GM19397 (cell line): ENCODE data around the gene GRIP1.

Experiments used
- ATAC-seq: cut with Tn5 transposase; IDR thresholded peaks from one replicate; pipeline ENCODE4 v1.9.1; 2021; ENCODE audit warnings: mild to moderate bottlenecking, moderate library complexity; ENCODE audit not compliant: unreplicated experiment

GRIP1 gene

DNA sequence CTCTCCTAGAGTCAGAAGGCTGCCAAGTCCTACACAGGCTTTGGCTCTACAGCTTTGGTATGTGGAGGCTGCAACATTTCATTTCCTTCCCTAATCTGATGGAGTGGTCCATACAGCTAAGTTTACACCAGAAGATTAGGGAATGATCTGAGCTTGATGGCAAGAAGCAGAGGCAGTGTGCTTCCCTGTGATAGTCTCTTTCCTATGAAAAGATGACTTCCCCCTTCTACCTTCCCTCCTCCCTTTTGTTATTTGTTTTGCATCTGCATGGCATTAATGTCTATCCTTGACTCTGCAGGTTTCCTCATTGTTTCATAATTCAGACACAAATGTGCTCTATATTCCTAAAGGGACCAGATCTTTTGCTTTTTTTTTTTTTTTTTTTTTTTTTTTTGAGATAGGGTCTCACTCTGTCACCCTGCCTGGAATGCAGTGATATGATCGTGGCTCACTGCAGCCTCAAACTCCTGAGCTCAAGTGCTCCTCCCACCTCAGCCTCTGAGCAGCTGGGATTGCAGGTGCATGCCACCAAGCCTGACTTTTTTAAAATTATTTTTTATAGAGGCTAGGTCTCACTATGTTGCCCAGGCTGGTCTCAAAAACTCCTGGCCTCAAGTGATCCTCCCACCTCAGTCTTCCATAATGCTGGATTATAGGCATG, 76.3 kb downstream of the GRIP1 start:
- no peak for ATAC-seq

DNA sequence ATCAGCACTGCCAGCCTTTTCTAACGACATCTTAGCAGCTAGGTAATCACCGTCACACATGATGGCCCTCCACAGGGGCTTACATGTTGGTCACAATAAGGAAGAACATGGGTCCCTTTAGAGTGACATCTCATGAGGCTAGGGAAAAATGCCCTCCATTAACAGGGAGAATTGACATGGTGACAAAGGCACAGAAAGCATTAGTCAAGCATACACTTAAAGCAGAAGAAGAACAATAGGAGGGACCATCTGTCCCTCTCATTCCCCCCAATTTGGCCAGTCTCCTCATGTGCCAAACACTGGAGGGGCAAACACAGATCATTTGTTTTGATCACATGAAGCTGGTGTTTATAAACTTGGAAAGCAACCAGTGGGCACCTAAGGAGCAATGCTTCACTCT, 78.0 kb downstream of the GRIP1 start:
- no peak for ATAC-seq

DNA sequence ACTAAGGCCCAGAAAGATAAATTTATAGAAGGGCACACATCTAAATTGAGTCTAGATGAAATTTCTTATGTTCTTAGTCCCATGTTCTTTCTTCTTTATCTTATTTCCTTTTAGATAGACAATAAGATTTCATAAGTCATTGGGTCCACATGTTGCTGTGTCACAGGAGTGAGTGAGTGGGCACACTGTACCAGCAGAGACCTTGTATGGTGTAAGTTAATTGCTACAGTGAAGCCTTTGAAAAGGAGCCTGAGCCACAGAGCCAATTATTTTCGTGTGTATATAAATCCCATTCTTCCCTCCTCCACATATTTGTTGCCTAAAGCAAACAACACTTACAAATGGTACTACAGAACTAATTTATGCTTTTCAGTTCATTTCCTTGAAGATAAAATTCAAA, 79.1 kb downstream of the GRIP1 start:
- ATAC-seq = no peak

DNA sequence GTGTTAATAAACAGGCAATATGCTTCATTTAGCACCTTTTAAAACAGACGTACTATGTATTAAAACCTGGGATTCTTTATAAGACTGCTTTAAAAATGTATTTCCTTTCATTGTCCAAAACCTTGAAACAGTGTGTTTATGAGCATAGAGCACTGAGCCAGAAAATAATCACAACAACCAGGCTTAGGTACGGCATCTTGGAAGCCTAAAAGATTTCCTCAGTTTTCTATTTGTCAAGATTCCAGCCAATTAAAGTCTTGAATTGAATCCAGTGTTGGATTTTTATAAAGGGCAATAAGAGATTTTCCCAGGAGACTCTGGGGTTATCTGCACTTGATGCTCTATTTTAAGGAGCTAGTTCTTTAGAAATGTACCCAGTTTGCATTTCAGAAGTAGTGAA, 80.3 kb downstream of the GRIP1 start:
- no peak for ATAC-seq

DNA sequence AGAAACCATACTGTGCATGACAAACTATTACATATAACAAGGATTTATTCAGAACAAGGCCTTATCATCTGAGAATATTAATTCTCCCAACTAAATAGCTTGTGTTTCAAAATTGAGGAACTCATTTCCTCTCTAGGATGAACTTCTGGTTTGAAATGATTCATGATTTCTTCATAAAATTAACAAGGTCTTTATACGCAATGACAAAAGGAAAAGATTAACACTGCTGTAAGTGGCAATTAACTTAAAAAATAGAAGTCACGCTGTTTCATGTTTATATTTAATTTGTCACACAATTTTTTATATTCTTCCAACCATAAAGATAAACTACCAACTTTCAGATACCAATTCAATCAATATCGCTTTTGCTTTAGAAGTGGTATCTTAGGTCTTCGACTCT, 80.8 kb downstream of the GRIP1 start:
- ATAC-seq = no peak

DNA sequence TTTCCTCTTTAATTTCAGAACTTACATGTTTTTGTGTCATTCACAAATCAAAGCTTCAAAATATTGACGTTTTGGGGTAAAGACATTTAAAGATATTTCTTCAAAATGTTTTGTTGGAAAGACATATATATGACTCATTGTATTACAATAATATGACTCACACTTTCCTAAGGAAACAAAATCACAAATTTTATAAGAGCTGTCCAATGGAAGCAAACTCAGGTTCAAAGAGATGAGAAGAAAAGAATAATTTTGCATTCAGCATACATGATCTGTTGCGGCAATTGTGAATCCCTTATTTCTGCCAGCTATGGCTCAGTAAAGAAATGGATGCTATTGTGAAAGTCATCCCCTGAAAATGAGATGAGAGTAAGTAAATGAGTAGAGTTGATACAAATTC, 82.7 kb downstream of the GRIP1 start:
- ATAC-seq = no peak

DNA sequence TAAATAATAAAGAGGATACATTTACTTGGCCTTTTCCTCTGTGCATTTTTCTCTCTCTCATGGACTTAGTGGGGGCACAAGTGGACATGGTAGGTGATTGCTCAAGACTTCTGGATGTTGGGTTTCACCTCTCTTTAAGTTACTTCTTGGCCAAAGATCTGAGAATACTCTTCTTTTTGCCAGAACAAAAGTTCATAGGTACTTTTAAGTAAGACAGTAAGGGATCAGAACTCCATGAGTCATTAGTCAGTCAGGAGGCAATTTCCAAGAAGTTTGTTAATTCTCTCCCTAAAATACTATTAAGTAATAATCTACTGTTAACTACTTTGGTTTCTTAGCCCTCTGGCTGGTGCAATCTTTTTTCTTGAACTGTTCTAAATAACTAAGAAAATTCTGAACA, 84.2 kb downstream of the GRIP1 start:
- ATAC-seq = no peak

DNA sequence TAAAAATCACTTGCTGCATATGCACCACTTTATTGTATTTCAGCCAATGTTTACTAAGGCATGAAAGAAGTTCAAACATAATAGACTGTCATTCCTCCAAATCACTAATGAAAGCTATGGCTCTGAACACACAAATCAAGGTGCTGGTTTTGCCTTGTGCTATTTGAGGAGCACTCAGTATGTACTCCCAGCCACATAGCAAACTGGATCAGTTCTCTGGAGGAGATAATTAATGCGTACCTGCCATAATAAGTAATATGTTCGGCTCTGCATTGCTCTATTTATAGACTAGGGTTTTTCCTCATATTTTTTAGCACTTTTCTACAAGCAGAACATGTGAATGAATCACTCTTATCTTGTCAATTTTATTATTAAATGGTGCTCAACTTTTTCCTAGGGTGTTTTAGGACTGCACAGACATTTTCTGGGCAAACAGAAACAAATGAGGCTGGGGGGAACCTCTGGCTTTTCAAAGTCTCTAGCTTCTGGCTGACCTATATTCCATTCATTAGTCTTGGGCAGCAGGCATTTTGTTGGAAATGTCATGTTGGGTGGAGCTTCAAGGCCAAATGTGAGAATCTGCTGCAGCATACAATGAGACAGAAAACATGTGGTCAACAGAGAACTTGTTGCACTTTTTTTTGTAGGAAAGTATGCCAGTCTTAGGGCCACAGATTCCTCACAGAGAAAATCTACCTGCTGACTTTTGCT, 88.4 kb downstream of the GRIP1 start:
- ATAC-seq = no peak

DNA sequence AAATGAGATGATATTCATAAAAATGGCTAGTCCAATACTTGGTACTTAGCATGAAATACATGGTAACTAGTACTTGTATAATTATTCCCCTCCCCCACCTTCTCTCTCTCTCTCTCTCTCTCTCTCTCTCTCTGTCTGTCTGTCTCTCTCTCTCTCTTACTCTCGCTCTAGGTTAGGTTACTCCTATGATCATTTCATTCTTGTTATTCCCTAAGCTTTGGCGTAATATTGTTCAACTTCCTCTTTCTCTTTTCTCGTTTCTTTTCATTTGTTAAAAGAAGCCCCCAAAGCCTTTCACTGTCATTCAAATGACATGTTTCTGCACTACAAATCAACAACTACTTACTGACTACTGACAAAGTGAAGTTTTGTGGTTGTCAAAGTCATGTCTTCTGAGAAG, 89.8 kb downstream of the GRIP1 start:
- no peak for ATAC-seq

DNA sequence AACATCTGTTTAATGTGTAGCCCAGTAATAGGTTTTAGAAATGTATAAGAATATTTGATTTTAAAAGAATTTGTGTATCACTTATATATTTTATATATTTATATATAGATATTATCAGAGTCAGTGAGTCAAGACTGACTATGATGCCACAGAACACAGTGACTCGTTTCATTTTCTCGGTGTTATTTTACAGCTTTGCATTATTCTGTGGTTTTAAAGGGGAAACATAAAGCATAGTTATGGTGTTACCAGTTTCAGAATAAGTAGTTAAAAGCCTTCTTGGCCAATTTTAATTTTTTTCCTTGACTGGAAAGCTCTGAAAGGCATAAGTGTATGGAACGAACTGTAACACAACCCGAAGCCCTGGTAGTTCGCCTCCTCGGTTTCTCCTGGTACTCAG, 91.0 kb downstream of the GRIP1 start:
- no peak for ATAC-seq

DNA sequence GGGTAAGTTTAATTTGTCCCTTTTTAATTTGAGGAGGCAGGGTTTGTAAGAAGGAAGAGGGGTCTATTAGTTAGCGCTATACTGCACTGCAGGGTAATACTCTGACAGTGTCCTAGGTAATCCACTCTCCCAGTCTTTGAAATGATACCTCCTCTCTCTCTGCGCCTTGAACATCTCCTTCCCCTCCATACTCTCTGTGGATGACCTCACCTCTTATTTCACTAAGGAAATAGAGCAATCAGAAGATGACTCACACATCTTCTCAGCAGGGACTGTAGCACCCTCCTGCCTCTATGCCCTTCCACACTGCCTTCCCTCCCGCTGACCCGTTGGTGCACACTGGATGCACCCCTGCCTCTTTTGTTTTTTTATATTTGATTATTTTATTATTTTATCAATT, 94.2 kb downstream of the GRIP1 start:
- ATAC-seq = no peak

DNA sequence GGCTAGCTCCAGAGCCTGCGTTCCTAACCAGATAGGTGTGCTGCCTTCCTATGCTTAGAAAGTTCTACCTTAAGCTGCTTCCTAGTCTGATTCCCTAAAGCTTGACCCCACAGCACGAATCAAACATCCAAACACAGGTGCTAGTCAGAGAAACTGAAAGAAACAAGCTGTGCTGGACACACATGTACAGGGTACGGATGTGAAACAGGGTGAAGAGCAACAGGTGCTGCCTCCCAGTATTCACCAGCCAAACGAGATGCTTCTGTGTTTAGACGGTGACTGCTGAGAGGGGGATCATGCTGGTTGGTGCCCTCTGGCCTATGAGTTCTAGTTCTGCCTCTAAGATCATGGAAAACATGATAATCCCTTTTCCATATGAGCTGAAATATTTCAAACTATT, 105.3 kb downstream of the GRIP1 start:
- ATAC-seq = no peak

DNA sequence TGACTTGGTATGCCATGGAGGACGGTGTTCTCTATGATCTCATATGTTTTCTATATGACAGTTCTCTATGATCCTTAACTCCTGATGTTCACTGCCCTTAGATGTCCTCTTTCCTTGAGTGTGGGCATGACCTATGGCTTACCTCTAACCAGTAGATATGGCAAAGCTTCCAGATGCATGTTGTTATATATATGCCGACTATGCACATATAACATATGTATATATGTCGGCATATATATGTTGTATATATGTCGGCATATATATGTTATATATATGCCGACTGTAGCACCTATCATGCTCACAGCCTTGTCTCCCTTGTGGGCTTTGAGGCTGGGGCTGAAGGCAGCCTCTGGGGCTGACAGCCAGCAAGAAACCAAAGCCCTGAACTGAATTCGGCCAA, 106.0 kb downstream of the GRIP1 start:
- no peak for ATAC-seq

DNA sequence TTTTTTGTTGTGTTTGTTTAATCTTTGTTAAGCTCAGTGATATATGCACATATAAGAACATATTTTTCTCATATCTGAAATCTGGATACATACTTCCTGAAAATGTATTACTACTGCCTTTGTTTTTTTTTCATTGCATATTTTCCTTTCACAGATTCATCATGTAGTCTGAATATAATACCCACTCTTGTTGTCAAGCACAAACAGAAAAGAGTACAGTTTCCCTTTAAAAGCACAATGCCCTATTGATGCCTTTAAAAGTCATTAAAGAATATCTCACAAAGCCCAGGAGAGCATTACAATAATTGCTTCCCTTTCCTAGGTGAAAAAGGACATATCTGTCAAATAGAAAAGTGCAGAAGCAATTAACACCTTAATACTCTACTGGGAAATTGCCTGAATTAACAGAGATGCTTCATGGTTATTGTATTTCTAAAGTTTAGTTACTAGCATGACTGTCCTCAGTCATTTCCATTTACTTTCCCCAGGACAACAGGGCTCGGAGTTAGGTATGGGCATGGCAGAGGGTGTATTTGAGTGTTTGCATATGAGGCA, 107.4 kb downstream of the GRIP1 start:
- ATAC-seq = no peak

DNA sequence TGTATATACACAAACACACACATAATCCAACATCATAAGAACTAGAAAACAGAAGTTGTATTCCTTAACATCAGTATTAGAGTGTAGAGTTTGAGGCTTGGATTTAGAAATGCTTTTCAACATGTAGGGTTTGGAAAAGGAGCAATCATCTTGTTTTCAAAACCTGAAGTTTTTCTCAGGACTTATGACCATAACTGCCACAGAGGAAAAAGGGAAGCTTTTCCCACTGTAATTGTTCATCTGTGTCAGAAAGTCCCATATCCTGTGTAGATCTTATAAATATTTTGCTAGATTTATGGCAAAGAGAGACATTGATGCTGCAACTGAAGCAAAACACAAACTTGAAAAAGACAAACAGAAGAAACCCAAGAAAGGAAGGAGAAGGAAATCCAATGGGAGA, 115.7 kb downstream of the GRIP1 start:
- ATAC-seq = no peak

DNA sequence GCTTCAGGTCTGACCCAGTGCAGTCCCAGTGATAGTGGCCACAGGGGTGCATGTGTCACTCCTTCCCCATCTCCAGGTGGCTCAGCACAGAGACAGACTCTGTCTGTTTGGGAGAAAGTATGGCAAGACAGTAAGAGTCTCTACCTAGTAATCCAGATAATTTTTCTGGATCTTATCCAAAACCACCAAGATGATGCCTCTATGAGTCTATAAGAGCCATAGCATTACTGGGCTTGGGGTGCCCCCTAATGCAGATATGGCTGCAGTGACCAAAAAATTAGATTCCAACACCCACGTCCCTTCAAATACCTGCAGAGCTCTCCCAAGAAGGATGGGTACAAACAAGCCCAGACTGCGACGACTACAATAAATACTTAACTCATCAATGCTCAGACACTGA, 123.8 kb downstream of the GRIP1 start:
- no peak for ATAC-seq

DNA sequence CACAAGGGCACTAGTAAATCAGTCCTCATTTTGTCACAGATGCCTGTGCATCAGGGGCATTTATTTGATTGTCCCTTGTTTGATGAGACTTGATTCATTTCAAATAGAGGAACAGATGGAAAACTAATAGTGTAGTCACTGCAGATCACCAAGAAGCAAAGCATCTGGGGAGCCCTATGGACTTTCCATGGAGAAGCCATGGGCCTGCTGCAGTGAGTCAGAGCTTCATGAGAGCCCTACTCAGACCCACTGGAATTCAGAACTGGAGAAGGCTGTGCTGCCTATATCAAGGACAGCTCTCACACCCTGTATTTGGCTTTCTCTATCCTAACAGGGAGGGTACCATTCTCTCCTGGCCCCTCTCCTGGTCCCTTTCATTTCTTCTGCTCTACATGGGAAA, 126.2 kb downstream of the GRIP1 start:
- ATAC-seq = no peak

DNA sequence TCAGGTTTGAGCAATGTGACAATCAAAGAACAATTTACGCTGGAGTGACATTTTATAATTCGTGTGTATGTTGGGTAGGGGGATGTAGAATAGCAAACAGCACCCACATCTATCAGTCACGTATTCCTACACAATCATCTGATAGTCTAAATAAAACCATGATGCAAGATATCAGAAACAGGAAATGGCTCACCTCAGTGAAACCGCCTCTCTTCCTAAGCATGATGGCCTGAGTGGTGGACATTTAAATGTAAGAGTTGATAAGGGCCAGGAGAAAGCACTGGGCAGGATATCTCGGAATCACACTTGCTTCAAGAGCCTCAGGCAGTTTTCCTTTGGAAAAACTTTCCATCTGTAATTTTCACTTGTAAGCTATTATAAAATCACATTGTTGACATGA, 128.2 kb downstream of the GRIP1 start:
- ATAC-seq = no peak

DNA sequence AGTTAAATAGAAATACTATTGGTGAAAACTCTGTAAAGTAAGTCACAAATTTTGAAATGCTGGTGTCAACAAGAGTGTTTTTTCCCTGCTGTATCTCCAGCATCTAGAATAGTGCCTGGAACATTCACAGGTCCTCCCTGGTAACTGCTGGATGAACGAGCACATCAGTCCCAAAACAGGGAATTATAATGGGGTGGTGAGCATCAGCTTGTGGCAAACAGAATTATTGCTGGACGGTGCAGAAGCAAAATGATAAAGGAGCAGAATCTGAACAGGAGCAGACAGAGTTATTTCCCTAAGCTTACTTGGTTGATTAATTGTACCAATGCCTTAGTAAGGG, 129.9 kb downstream of the GRIP1 start:
- no peak for ATAC-seq

DNA sequence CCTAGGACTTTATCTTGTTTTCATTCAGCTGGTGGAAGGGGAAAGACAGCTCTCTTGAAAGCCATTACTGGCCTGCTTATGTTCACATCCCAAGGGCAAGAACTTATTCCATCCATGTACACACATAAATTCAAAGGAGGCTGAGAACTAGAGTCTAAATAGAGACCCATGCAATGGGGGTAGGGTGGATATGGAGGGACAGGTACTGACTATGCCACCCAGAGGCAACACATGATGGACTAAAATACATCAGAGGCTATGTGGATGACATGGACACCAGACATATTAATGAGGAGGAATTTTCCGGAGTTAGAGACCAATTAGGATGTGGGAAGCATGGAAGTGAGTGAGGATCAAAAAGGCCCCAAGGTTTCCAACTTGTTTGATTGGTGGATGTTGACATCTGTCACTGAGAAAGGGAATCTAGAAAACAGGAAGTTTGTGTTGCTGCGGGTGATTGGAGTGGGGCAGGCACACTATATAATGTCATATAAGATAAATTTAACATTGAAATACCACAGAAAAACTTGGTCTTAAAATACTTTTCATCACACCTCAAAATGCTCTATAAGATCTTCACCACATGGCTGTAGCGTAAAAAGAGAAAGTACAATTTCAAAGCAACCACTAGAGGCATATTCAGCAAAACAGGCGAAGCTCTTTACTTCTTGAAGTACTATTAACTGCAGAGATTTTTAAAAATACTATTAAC, 130.4 kb downstream of the GRIP1 start:
- no peak for ATAC-seq

DNA sequence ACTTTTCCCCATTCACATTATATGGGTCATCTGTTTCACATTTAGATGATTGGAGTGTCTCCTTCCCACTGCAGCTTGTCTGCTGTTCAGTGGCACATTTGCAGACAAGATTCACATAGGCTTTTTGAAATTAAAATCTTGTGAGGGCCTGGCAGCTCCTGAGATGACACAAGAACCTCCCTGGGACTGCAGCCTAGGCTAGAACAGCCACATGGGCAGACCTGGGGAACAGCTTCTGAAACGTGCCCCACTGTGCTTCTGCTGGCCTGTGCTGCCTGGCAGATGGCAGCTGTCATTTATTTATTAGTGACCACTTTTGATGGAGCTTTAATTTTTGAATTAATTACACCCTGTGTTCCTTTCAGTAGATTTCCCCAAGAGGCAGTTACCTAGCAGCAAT, 137.4 kb downstream of the GRIP1 start:
- ATAC-seq = no peak

DNA sequence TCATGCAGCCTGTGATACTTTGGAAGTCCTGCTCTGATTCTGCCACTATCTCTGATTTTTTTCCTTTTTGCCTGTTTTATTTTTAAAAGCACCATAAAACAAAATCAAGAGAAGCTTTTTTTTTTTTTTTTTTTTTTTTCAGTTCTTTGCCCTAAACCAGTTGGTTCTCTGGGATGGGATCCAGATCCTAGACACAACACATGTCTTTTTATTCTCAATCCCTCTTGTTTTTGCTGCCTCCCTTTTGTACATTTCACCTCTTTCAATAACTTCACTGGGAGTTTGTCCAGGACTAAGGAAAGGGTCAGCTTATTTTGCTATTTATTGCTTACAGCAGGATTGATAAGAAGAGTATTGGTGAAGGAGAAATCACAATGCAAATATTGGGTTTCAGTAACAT, 139.4 kb downstream of the GRIP1 start:
- no peak for ATAC-seq
